Testis (tissue), 3 donors: ENCODE measurements around the gene TM9SF4. TPM values are rescaled to one million over a fixed set of nuclear protein-coding genes. Genes with fewer than 3 reads are reported as not detected.

Source experiments
- DNase-seq: peaks from one replicate; pipeline ENCODE4 v3.0.0-alpha.2; 2019
- H3K27ac ChIP-seq, 2 donors: fragments of 200-600 bp; sonication (generic); one replicate each; pipeline ENCODE4 v1.5.1; 2019
- H3K27me3 ChIP-seq: fragments of 200-600 bp; sonication (generic); one replicate; pipeline ENCODE4 v1.5.1; 2019
- H3K36me3 ChIP-seq: fragments of 200-600 bp; sonication (generic); one replicate; pipeline ENCODE4 v1.5.1; 2017; ENCODE audit warnings: low read depth; ENCODE audit errors: missing control alignments
- H3K4me1 ChIP-seq: fragments of 200-600 bp; sonication (generic); one replicate; pipeline ENCODE4 v1.5.1; 2019
- H3K4me3 ChIP-seq, 2 donors: fragments of 200-600 bp; sonication (generic); one replicate each; pipeline ENCODE4 v1.5.1; 2017 to 2019
- H3K9me3 ChIP-seq: fragments of 200-600 bp; sonication (generic); one replicate; pipeline ENCODE4 v1.5.1; 2017
- POLR2A ChIP-seq: fragments of 450-650 bp; IDR thresholded peaks from one replicate; pipeline ENCODE4 v1.6.1; 2017; ENCODE audit warnings: antibody characterized with exemption, mild to moderate bottlenecking, moderate library complexity
- WGBS, 2 donors: methylation state at CpG; one replicate each; pipeline ENCODE4 v1.1.5; 2018; 5-methylcytosine and 5-hydroxymethylcytosine counted together
- intact Hi-C: fragments of 100-400 bp; cut with DNase I; formaldehyde crosslinking; loops from one replicate; pipeline ENCODE4 v1.15.1; 2023; ENCODE audit warnings: low total_unique reads
- polyA plus RNA-seq: library from polyadenylated mRNA; stranded (reverse); fragments of 350-450 nt; fragmentation: Illumina TruSeq; extraction: RNeasy Lipid Tissue Mini Kit (QIAGEN cat#74804); gene quantifications from one replicate; pipeline ENCODE4 v1.2.3, GENCODE V29; 2014; ENCODE audit warnings: low read depth, low replicate concordance; ENCODE audit not compliant: insufficient read depth
- total RNA-seq, 2 donors: library from RNA; depleted of rRNA; stranded (reverse); fragments of >200 nt; gene quantifications; one replicate each; pipeline ENCODE4 v1.2.3, GENCODE V29; 2016
- TF ChIP-seq, protein P1 (sequence below), 3 experiments: fragments of 450-650 bp in 2 of 3; fragments of 200-600 bp in 1 of 3; sonication (generic) in 1 of 3; IDR thresholded peaks; one replicate each; pipeline ENCODE4 v1.5.1; 2016 to 2019; ENCODE audit warnings: antibody characterized with exemption in 3 of 3, mild to moderate bottlenecking in 2 of 3, moderate library complexity in 1 of 3

Gene TM9SF4
- total and polyA plus RNA-seq, 3 donors from 2014 or later, result 53.2 to 55.8 (median 54.3) TPM

DNA sequence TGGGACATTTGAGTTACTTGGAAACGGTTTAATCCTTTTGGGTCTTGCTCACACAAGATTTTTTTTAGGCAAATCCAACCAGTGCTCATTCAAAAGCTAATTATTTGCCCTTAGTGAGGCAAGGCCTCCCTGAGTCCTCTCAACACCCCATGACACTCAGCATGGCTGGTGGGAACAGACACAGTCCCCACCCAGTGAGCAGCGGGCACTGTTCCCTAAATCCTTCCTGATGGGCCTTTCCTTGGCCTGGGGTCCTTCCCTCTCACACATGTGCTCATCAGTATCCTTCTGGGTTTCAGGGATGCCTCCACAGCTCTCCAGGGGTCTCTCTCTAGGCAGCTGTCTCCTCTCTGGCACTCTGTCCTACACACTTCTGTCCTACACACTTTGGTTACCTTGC lies 70.0 kb downstream of the TM9SF4 start:
- no peaks in the 10 kb centered on the region for H3K36me3 ChIP-seq
- H3K27me3 ChIP-seq, result no peaks in the 10 kb centered on the region
- WGBS, 2 donors, result 83 to 94% methylated on average over 2 of the region's 2 CpGs
- no peak overlapping the region for H3K4me3 ChIP-seq
- intact Hi-C loops, result no loop called here
- DNase-seq, result no peak
- no peaks in the 10 kb centered on the region for H3K9me3 ChIP-seq
- H3K27ac ChIP-seq, result no peak overlapping the region
- no peaks in the 10 kb centered on the region for H3K4me1 ChIP-seq
- TF ChIP-seq POLR2A, result no peak
- TF ChIP-seq, protein P1, sequence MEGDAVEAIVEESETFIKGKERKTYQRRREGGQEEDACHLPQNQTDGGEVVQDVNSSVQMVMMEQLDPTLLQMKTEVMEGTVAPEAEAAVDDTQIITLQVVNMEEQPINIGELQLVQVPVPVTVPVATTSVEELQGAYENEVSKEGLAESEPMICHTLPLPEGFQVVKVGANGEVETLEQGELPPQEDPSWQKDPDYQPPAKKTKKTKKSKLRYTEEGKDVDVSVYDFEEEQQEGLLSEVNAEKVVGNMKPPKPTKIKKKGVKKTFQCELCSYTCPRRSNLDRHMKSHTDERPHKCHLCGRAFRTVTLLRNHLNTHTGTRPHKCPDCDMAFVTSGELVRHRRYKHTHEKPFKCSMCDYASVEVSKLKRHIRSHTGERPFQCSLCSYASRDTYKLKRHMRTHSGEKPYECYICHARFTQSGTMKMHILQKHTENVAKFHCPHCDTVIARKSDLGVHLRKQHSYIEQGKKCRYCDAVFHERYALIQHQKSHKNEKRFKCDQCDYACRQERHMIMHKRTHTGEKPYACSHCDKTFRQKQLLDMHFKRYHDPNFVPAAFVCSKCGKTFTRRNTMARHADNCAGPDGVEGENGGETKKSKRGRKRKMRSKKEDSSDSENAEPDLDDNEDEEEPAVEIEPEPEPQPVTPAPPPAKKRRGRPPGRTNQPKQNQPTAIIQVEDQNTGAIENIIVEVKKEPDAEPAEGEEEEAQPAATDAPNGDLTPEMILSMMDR (IDR thresholded peaks at IDR 0.05), result no peak

DNA sequence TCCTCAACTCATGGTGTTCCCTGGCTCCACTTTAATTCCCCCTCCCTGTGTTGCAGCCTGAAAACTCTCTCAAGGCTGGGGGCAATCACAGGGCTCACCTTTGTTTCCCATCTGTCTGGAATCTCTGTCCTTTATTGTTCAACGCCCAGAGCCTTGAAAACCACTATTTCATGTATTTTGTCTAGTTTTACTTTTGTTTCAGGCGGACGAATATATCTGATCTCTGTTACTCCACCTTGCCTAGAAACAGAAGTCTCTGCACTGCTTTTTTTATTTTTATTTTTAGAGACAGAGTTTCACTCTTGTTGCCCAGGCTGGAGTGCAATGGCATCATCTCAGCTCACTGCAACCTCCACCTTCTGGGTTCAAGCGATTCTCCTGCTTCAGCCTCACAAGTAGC lies 70.4 kb downstream of the TM9SF4 start:
- Histone ChIP-seq H3K36me3 (no peaks in the 10 kb centered on the region), H3K27me3 (no peaks in the 10 kb centered on the region), H3K4me3 (no peak overlapping the region), H3K27ac (no peak overlapping the region), H3K4me1 (no peaks in the 10 kb centered on the region), H3K9me3 (no peaks in the 10 kb centered on the region)
- 87 to 90% methylated on average over 4 of the region's 4 CpGs for WGBS, 2 donors
- DNase-seq, result no peak
- intact Hi-C loops, result no loop called here
- TF ChIP-seq, protein P1 (IDR thresholded peaks at IDR 0.05), result no peak
- TF ChIP-seq POLR2A, result no peak

DNA sequence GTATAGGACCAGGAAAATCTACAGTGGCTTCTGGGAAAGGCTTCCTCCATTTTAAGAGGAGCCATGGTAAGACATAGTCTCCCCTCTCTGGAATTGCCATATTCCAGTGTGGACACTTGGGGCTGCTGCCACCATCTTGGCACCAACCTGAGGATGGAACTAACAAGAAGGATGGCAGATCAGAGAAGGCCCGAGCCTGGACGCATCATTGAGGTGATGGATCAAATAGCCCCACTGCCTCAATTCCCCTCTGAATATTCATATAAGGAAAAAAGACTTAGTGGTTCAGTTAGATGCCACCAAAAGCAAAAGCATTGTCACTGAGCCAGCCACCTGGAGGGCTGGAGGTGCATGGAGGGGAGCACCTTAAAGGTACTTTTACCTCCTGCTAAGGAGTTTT lies 72.1 kb downstream of the TM9SF4 start:
- no peaks in the 10 kb centered on the region for H3K4me1 ChIP-seq
- no peak overlapping the region for H3K27ac ChIP-seq
- 86 to 98% methylated on average over 2 of the region's 2 CpGs for WGBS, 2 donors
- H3K27me3 ChIP-seq, result no peaks in the 10 kb centered on the region
- H3K4me3 ChIP-seq, result no peak overlapping the region
- DNase-seq, result no peak
- no peaks in the 10 kb centered on the region for H3K36me3 ChIP-seq
- TF ChIP-seq POLR2A, result no peak
- TF ChIP-seq, protein P1 (IDR thresholded peaks at IDR 0.05), result no peak
- no peaks in the 10 kb centered on the region for H3K9me3 ChIP-seq
- intact Hi-C loops, result no loop called here

DNA sequence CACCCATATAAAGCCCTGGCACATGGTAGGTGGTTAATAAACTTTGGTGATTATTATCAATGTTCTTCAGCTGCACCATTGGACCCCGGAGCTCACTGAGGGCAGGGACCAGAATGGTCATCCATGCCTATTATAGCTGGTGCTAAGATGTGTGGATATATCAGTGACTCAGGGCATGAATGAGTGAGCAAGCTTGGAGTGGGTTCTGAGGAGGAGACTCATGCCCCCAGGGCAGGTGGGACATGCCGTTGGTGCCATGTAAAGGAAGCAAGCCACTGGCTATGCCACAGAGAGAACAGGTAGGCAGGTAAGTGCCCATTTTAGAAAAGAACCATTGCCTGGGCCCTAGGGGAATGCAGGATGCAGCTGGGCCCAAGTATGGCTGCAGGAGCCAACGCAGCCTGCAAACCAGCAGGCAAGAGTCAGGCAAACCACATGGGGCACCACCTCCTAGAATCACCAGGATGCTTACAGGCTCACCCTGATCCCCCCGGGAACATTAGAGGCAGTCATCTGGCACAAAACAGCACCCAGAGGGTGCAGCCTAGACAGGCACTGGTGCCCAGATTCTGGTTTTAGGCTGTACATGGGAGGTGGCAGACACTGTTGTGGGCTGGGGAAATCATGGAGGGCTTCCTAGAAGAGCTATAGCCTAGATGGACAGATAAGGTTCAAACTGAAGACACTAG lies 74.6 kb downstream of the TM9SF4 start:
- Histone ChIP-seq H3K27me3 (no peaks in the 10 kb centered on the region), H3K9me3 (no peaks in the 10 kb centered on the region), H3K27ac (no peak overlapping the region), H3K36me3 (no peaks in the 10 kb centered on the region), H3K4me3 (no peak overlapping the region), H3K4me1 (peaks cover 7% of the 10 kb centered on the region)
- no peak for DNase-seq
- WGBS, 2 donors, result 89 to 93% methylated on average over 2 to 4 of the region's 4 CpGs
- TF ChIP-seq, protein P1 (IDR thresholded peaks at IDR 0.05), result no peak
- no peak for TF ChIP-seq POLR2A
- intact Hi-C loops, result no loop called here
